Measurements from ENCODE around the gene ATG2B. TPM values are rescaled to one million over a fixed set of nuclear protein-coding genes. Genes with fewer than 3 reads are reported as not detected.

The ATG2B gene
- total RNA-seq, 1 donor from 2014 or later, result 14.1 TPM

DNA sequence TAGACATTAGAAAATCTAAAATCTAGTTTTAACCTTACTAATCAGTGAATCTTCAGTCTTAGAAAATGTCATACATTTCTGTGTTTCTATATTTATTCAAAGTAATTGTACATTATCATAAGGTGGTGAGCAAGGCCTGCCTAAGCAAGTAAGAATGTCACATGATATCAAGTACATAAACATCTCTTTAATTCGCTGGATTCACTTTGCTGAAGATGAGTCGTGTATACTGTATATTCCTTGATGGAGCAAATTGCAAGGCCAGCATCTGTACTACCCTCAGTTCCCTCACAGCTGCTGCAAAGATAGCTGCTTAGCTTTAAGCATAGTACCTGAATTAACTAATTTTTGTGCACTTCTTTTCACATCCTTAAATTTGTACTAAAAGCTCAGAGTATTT is 20.3 kb upstream of the ATG2B start:
- H3K4me1 Mint-ChIP-seq (ENCODE audit: unreplicated experiment), result no peaks in the 10 kb centered on the region
- no peak for DNase-seq (ENCODE audit: low spot score)
- peaks cover 3% of the 10 kb centered on the region for H3K36me3 Mint-ChIP-seq (ENCODE audit: low read depth, unreplicated experiment)
- TF ChIP-seq, protein P1, sequence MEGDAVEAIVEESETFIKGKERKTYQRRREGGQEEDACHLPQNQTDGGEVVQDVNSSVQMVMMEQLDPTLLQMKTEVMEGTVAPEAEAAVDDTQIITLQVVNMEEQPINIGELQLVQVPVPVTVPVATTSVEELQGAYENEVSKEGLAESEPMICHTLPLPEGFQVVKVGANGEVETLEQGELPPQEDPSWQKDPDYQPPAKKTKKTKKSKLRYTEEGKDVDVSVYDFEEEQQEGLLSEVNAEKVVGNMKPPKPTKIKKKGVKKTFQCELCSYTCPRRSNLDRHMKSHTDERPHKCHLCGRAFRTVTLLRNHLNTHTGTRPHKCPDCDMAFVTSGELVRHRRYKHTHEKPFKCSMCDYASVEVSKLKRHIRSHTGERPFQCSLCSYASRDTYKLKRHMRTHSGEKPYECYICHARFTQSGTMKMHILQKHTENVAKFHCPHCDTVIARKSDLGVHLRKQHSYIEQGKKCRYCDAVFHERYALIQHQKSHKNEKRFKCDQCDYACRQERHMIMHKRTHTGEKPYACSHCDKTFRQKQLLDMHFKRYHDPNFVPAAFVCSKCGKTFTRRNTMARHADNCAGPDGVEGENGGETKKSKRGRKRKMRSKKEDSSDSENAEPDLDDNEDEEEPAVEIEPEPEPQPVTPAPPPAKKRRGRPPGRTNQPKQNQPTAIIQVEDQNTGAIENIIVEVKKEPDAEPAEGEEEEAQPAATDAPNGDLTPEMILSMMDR (IDR thresholded peaks at IDR 0.05; ENCODE audit: unreplicated experiment), result no peak
- H3K4me3 Mint-ChIP-seq (ENCODE audit: unreplicated experiment), result no peak overlapping the region
- H3K27me3 Mint-ChIP-seq (ENCODE audit: unreplicated experiment), result no peaks in the 10 kb centered on the region
- no peaks in the 10 kb centered on the region for H3K9me3 Mint-ChIP-seq (ENCODE audit: unreplicated experiment)
- H3K27ac Mint-ChIP-seq (ENCODE audit: unreplicated experiment), result no peak overlapping the region

DNA sequence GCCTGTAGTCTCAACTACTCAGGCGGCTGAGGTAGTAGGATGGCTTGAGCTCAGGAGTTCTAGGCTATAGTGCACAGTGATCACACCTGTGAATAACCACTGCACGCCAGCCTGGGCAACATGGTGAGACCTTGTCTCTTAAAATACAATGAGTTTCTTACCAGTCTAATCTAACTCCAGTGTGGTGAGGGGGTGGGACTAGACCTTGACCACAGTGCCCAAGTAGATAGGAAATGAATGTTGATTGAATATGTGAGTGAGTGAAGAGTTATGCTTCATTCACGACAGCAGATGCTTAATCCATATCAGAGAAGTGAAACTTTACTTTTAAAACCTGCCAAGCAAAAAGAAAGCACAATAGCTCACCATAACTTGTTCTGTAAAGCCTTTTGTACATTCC is 17.6 kb upstream of the ATG2B start:
- no peaks in the 10 kb centered on the region for H3K9me3 Mint-ChIP-seq (ENCODE audit: unreplicated experiment)
- H3K4me1 Mint-ChIP-seq (ENCODE audit: unreplicated experiment), result no peaks in the 10 kb centered on the region
- no peak for DNase-seq (ENCODE audit: low spot score)
- H3K27ac Mint-ChIP-seq (ENCODE audit: unreplicated experiment), result no peak overlapping the region
- peaks cover 3% of the 10 kb centered on the region for H3K36me3 Mint-ChIP-seq (ENCODE audit: low read depth, unreplicated experiment)
- no peak overlapping the region for H3K4me3 Mint-ChIP-seq (ENCODE audit: unreplicated experiment)
- no peaks in the 10 kb centered on the region for H3K27me3 Mint-ChIP-seq (ENCODE audit: unreplicated experiment)
- TF ChIP-seq, protein P1 (IDR thresholded peaks at IDR 0.05; ENCODE audit: unreplicated experiment), result no peak

DNA sequence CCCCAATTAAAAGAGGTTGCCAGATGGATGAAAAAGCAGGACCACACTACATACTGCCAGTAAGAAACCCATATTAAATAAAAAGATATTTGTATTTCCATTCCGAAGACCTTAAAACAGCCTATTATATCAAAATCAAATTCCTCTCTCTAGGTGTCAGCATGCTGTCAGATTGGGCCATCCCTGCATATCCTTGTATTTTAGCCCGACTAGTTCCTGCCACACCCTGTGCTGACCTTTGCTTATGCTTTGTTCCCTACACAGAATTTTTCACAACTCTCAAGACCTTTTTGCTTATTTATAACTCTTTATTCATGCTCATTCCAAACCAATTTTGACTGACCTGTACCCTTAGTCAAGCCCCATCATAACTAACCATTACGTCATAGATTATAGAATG is 13.0 kb upstream of the ATG2B start:
- Mint-ChIP-seq H3K9me3 (ENCODE audit: unreplicated experiment) (no peaks in the 10 kb centered on the region), H3K27ac (ENCODE audit: unreplicated experiment) (no peak overlapping the region), H3K36me3 (ENCODE audit: low read depth, unreplicated experiment) (no peaks in the 10 kb centered on the region), H3K4me1 (ENCODE audit: unreplicated experiment) (no peaks in the 10 kb centered on the region), H3K4me3 (ENCODE audit: unreplicated experiment) (no peak overlapping the region), H3K27me3 (ENCODE audit: unreplicated experiment) (peaks cover 2% of the 10 kb centered on the region)
- no peak for DNase-seq (ENCODE audit: low spot score)
- TF ChIP-seq, protein P1 (IDR thresholded peaks at IDR 0.05; ENCODE audit: unreplicated experiment), result no peak

DNA sequence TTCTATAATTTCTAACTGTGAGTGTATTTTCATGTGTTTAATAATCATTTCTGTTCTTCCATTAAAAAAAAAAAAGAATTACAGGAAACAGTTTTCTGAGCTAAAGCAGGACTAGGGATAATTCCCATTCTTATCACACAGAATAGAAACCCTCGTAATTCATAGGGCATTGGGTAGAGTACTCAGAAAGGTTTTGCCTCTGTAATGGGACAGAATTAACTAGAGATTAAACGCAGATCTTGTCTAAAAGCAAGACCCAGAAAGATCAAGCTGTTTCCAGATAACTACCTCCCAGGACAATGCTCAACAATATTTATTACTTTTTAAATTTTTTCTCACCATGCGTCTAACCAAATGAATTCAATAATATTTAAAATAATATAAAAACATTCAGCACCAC is 10.4 kb upstream of the ATG2B start:
- Mint-ChIP-seq H3K27ac (ENCODE audit: unreplicated experiment) (no peak overlapping the region), H3K36me3 (ENCODE audit: low read depth, unreplicated experiment) (peaks cover 7% of the 10 kb centered on the region), H3K4me1 (ENCODE audit: unreplicated experiment) (peaks cover 3% of the 10 kb centered on the region), H3K4me3 (ENCODE audit: unreplicated experiment) (no peak overlapping the region), H3K27me3 (ENCODE audit: unreplicated experiment) (peaks cover 2% of the 10 kb centered on the region), H3K9me3 (ENCODE audit: unreplicated experiment) (no peaks in the 10 kb centered on the region)
- TF ChIP-seq, protein P1 (IDR thresholded peaks at IDR 0.05; ENCODE audit: unreplicated experiment), result no peak
- no peak for DNase-seq (ENCODE audit: low spot score)

DNA sequence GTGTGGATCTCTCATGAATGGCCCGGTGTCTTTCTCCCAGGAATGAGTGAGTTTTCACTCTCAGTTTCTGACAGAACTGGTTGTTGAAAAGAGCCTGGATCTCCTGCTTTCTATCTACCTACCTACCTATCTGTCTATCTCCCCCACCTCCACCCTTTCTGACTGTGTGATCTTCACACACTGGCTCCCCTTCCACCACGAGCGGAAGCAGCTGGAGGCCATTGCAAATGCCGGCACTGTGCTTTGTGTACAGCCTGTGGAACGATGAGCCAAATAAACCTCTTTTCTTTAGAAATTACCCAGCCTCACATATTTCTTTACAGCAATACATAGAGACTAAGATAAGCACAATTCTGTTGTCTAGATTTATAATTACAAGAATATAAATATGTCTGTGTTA is 7.4 kb upstream of the ATG2B start:
- DNase-seq (ENCODE audit: low spot score), result no peak
- Mint-ChIP-seq H3K27ac (ENCODE audit: unreplicated experiment) (peak overlapping the region; percentile 36), H3K4me3 (ENCODE audit: unreplicated experiment) (no peak overlapping the region), H3K9me3 (ENCODE audit: unreplicated experiment) (no peaks in the 10 kb centered on the region), H3K36me3 (ENCODE audit: low read depth, unreplicated experiment) (peaks cover 8% of the 10 kb centered on the region), H3K27me3 (ENCODE audit: unreplicated experiment) (peaks cover 2% of the 10 kb centered on the region), H3K4me1 (ENCODE audit: unreplicated experiment) (peaks cover 5% of the 10 kb centered on the region)
- TF ChIP-seq, protein P1 (IDR thresholded peaks at IDR 0.05; ENCODE audit: unreplicated experiment), result no peak
